ENCODE data around the gene KRT33B.

- TF ChIP-seq EZH2 (IDR thresholded peaks at IDR 0.05; ENCODE audit: borderline replicate concordance, low read depth, low read length, severe bottlenecking) (no peak), CTCF (IDR thresholded peaks at IDR 0.05; ENCODE audit: borderline replicate concordance, extremely low read depth, low read length, poor library complexity, severe bottlenecking) (no peak)
Measured at GRCh38 chr17:41393826-41394225, 24.2 kb upstream of the KRT33B start.
